ENCODE measurements around the gene SUPT3H.
A peak's percentile ranks its signal among the peaks of the same experiment; 100 is the strongest.

The SUPT3H gene

GRCh38 chr6:45386501-45386900 is 8.8 kb upstream of the SUPT3H start:
- H3K4me3 ChIP-seq (ENCODE audit: low read depth, low read length), result no peak overlapping the region
- H3K9ac ChIP-seq (ENCODE audit: low read depth, low read length), result no peak overlapping the region
- H3K36me3 ChIP-seq (ENCODE audit: control insufficient read depth, insufficient read depth, low read length), result no peaks in the 10 kb centered on the region
- no peaks in the 10 kb centered on the region for H3K9me3 ChIP-seq (ENCODE audit: control insufficient read depth, insufficient read depth, low read length)
- H3K4me1 ChIP-seq (ENCODE audit: control insufficient read depth, insufficient read depth, low read length), result no peaks in the 10 kb centered on the region
- no peak overlapping the region for H3K27ac ChIP-seq (ENCODE audit: low read depth, low read length)
- H3K27me3 ChIP-seq (ENCODE audit: control insufficient read depth, insufficient read depth, low read length), result no peaks in the 10 kb centered on the region

GRCh38 chr6:45382391-45382790 is 4.7 kb upstream of the SUPT3H start:
- no peak overlapping the region for H3K4me3 ChIP-seq (ENCODE audit: low read depth, low read length)
- no peaks in the 10 kb centered on the region for H3K27me3 ChIP-seq (ENCODE audit: control insufficient read depth, insufficient read depth, low read length)
- H3K36me3 ChIP-seq (ENCODE audit: control insufficient read depth, insufficient read depth, low read length), result no peaks in the 10 kb centered on the region
- H3K9ac ChIP-seq (ENCODE audit: low read depth, low read length), result no peak overlapping the region
- no peaks in the 10 kb centered on the region for H3K9me3 ChIP-seq (ENCODE audit: control insufficient read depth, insufficient read depth, low read length)
- H3K4me1 ChIP-seq (ENCODE audit: control insufficient read depth, insufficient read depth, low read length), result peaks cover 3% of the 10 kb centered on the region; the same call in 1 of the 2 replicates
- no peak overlapping the region for H3K27ac ChIP-seq (ENCODE audit: low read depth, low read length)

GRCh38 chr6:45378334-45378926 is 696 bp upstream of the SUPT3H start:
- no peaks in the 10 kb centered on the region for H3K36me3 ChIP-seq (ENCODE audit: control insufficient read depth, insufficient read depth, low read length)
- H3K27ac ChIP-seq (ENCODE audit: low read depth, low read length), result peak overlapping the region; percentile 96
- peak overlapping the region; percentile 82 for H3K4me3 ChIP-seq (ENCODE audit: low read depth, low read length)

GRCh38 chr6:45377043-45377553 is 636 bp downstream of the SUPT3H start:
- peak overlapping the region; percentile 96 for H3K27ac ChIP-seq (ENCODE audit: low read depth, low read length)
- H3K36me3 ChIP-seq (ENCODE audit: control insufficient read depth, insufficient read depth, low read length), result no peaks in the 10 kb centered on the region
- H3K27me3 ChIP-seq (ENCODE audit: control insufficient read depth, insufficient read depth, low read length), result no peaks in the 10 kb centered on the region
- H3K9ac ChIP-seq (ENCODE audit: low read depth, low read length), result peak overlapping the region; percentile 95
- H3K4me3 ChIP-seq (ENCODE audit: low read depth, low read length), result peak overlapping the region; percentile 82
- H3K9me3 ChIP-seq (ENCODE audit: control insufficient read depth, insufficient read depth, low read length), result no peaks in the 10 kb centered on the region
- H3K4me1 ChIP-seq (ENCODE audit: control insufficient read depth, insufficient read depth, low read length), result peaks cover 7% of the 10 kb centered on the region

More at GRCh38 chr6:45378334-45378926, 696 bp upstream of the SUPT3H start:
- Histone ChIP-seq H3K4me1 (ENCODE audit: control insufficient read depth, insufficient read depth, low read length) (peaks cover 7% of the 10 kb centered on the region), H3K9ac (ENCODE audit: low read depth, low read length) (peak overlapping the region; percentile 95), H3K9me3 (ENCODE audit: control insufficient read depth, insufficient read depth, low read length) (no peaks in the 10 kb centered on the region), H3K27me3 (ENCODE audit: control insufficient read depth, insufficient read depth, low read length) (no peaks in the 10 kb centered on the region)

- H3K9ac ChIP-seq (ENCODE audit: low read depth, low read length), result peak overlapping the region; percentile 95; the same call in 1 of the 2 replicates
- H3K9me3 ChIP-seq (ENCODE audit: control insufficient read depth, insufficient read depth, low read length), result no peaks in the 10 kb centered on the region
- peaks cover 7% of the 10 kb centered on the region for H3K4me1 ChIP-seq (ENCODE audit: control insufficient read depth, insufficient read depth, low read length)
- H3K27me3 ChIP-seq (ENCODE audit: control insufficient read depth, insufficient read depth, low read length), result no peaks in the 10 kb centered on the region
- H3K36me3 ChIP-seq (ENCODE audit: control insufficient read depth, insufficient read depth, low read length), result no peaks in the 10 kb centered on the region
- no peak overlapping the region for H3K27ac ChIP-seq (ENCODE audit: low read depth, low read length)
- H3K4me3 ChIP-seq (ENCODE audit: low read depth, low read length), result peak overlapping the region; percentile 82
These were observed 1.3 kb downstream of the SUPT3H start for GRCh38 chr6:45376310-45377042.

GRCh38 chr6:45375449-45375848 is 2.3 kb downstream of the SUPT3H start:
- no peaks in the 10 kb centered on the region for H3K27me3 ChIP-seq (ENCODE audit: control insufficient read depth, insufficient read depth, low read length)

GRCh38 chr6:45371924-45372573 is 5.7 kb downstream of the SUPT3H start:
- no peak overlapping the region for H3K4me3 ChIP-seq (ENCODE audit: low read depth, low read length)

More at GRCh38 chr6:45375449-45375848, 2.3 kb downstream of the SUPT3H start:
- peaks cover 7% of the 10 kb centered on the region for H3K4me1 ChIP-seq (ENCODE audit: control insufficient read depth, insufficient read depth, low read length)
- H3K27ac ChIP-seq (ENCODE audit: low read depth, low read length), result no peak overlapping the region
- no peaks in the 10 kb centered on the region for H3K9me3 ChIP-seq (ENCODE audit: control insufficient read depth, insufficient read depth, low read length)
- H3K9ac ChIP-seq (ENCODE audit: low read depth, low read length), result no peak overlapping the region
- H3K36me3 ChIP-seq (ENCODE audit: control insufficient read depth, insufficient read depth, low read length), result no peaks in the 10 kb centered on the region
- H3K4me3 ChIP-seq (ENCODE audit: low read depth, low read length), result no peak overlapping the region

GRCh38 chr6:45369870-45370269 is 7.9 kb downstream of the SUPT3H start:
- H3K4me1 ChIP-seq (ENCODE audit: control insufficient read depth, insufficient read depth, low read length), result peaks cover 3% of the 10 kb centered on the region; the same call in 1 of the 2 replicates
- no peak overlapping the region for H3K4me3 ChIP-seq (ENCODE audit: low read depth, low read length)
- no peaks in the 10 kb centered on the region for H3K9me3 ChIP-seq (ENCODE audit: control insufficient read depth, insufficient read depth, low read length)
- no peak overlapping the region for H3K9ac ChIP-seq (ENCODE audit: low read depth, low read length)
- H3K27me3 ChIP-seq (ENCODE audit: control insufficient read depth, insufficient read depth, low read length), result no peaks in the 10 kb centered on the region
- no peaks in the 10 kb centered on the region for H3K36me3 ChIP-seq (ENCODE audit: control insufficient read depth, insufficient read depth, low read length)
- H3K27ac ChIP-seq (ENCODE audit: low read depth, low read length), result no peak overlapping the region

More at GRCh38 chr6:45371924-45372573, 5.7 kb downstream of the SUPT3H start:
- Histone ChIP-seq H3K9ac (ENCODE audit: low read depth, low read length) (no peak overlapping the region), H3K27ac (ENCODE audit: low read depth, low read length) (no peak overlapping the region), H3K36me3 (ENCODE audit: control insufficient read depth, insufficient read depth, low read length) (no peaks in the 10 kb centered on the region), H3K9me3 (ENCODE audit: control insufficient read depth, insufficient read depth, low read length) (no peaks in the 10 kb centered on the region), H3K27me3 (ENCODE audit: control insufficient read depth, insufficient read depth, low read length) (no peaks in the 10 kb centered on the region), H3K4me1 (ENCODE audit: control insufficient read depth, insufficient read depth, low read length) (peaks cover 8% of the 10 kb centered on the region)

- Histone ChIP-seq H3K27ac (ENCODE audit: low read depth, low read length) (no peak overlapping the region), H3K4me3 (ENCODE audit: low read depth, low read length) (no peak overlapping the region), H3K27me3 (ENCODE audit: control insufficient read depth, insufficient read depth, low read length) (no peaks in the 10 kb centered on the region), H3K36me3 (ENCODE audit: control insufficient read depth, insufficient read depth, low read length) (no peaks in the 10 kb centered on the region), H3K4me1 (ENCODE audit: control insufficient read depth, insufficient read depth, low read length) (peaks cover 3% of the 10 kb centered on the region; the same call in 1 of the 2 replicates), H3K9me3 (ENCODE audit: control insufficient read depth, insufficient read depth, low read length) (no peaks in the 10 kb centered on the region), H3K9ac (ENCODE audit: low read depth, low read length) (no peak overlapping the region)
These were observed 9.7 kb downstream of the SUPT3H start for GRCh38 chr6:45367999-45368398.

- H3K27ac ChIP-seq (ENCODE audit: low read depth, low read length), result no peak overlapping the region
- H3K36me3 ChIP-seq (ENCODE audit: control insufficient read depth, insufficient read depth, low read length), result no peaks in the 10 kb centered on the region
- no peak overlapping the region for H3K4me3 ChIP-seq (ENCODE audit: low read depth, low read length)
- no peaks in the 10 kb centered on the region for H3K9me3 ChIP-seq (ENCODE audit: control insufficient read depth, insufficient read depth, low read length)
- H3K27me3 ChIP-seq (ENCODE audit: control insufficient read depth, insufficient read depth, low read length), result no peaks in the 10 kb centered on the region
- H3K9ac ChIP-seq (ENCODE audit: low read depth, low read length), result no peak overlapping the region
- H3K4me1 ChIP-seq (ENCODE audit: control insufficient read depth, insufficient read depth, low read length), result peaks cover 3% of the 10 kb centered on the region; the same call in 1 of the 2 replicates
These were observed 11.2 kb downstream of the SUPT3H start for GRCh38 chr6:45366534-45366933.

Data from HUES48 (cell line).